ENCODE data around the gene GALNT14.

DNA sequence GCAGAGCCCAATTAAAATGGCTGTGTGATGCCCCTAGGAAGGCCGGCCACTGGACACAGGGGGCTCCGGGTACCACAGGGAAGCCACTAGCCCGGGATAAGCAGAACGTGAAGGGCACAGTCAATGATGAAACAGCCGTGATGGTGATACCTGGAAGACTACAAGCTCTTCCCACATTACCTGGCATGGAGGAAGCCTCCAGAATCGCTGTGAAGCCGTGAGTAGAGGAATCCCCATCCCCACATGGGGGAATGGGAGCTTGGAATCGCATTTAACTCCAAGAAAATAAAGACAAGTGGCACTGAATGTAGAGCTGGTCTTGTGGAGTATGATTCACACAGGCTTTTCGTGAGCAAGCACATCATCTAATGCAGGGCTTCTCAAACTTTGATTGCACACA, 16.1 kb downstream of the GALNT14 start:
- TF ChIP-seq, protein P1, sequence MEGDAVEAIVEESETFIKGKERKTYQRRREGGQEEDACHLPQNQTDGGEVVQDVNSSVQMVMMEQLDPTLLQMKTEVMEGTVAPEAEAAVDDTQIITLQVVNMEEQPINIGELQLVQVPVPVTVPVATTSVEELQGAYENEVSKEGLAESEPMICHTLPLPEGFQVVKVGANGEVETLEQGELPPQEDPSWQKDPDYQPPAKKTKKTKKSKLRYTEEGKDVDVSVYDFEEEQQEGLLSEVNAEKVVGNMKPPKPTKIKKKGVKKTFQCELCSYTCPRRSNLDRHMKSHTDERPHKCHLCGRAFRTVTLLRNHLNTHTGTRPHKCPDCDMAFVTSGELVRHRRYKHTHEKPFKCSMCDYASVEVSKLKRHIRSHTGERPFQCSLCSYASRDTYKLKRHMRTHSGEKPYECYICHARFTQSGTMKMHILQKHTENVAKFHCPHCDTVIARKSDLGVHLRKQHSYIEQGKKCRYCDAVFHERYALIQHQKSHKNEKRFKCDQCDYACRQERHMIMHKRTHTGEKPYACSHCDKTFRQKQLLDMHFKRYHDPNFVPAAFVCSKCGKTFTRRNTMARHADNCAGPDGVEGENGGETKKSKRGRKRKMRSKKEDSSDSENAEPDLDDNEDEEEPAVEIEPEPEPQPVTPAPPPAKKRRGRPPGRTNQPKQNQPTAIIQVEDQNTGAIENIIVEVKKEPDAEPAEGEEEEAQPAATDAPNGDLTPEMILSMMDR (IDR thresholded peaks at IDR 0.05): no peak
- no peak for TF ChIP-seq POLR2A (IDR thresholded peaks at IDR 0.05)
- TF ChIP-seq EP300 (IDR thresholded peaks at IDR 0.05): no peak

All from ovary (tissue), 3 donors.